IMR-90 (cell line): ENCODE results near the gene PROCA1. TPM values are rescaled to one million over a fixed set of nuclear protein-coding genes. Genes with fewer than 3 reads are reported as not detected.

Experiments used
- ATAC-seq: fragments of 200-7000 bp; cut with Tn5 transposase; 2 replicates; pipeline ENCODE4 v1.9.1; 2020; ENCODE audit warnings: low read depth, mild to moderate bottlenecking, moderate library complexity
- BruUV-seq: library from RNA; stranded (reverse); fragments of 400-500 nt; replicated peaks from 2 replicates; lab custom pipeline; 2021; lab: Mats Ljungman, UMichigan
- CTCF ChIA-PET: fragments of 300-600 bp; formaldehyde crosslinking; extraction: SDS; loops from one replicate; lab custom pipeline; 2021; ENCODE audit warnings: antibody characterized with exemption; lab: Yijun Ruan, JAX
- POLR2A ChIA-PET: fragments of 300-600 bp; sonication (Branson Sonifier 250); formaldehyde crosslinking; loops from one replicate; lab custom pipeline; 2022; ENCODE audit warnings: antibody characterized with exemption; ENCODE audit not compliant: unreplicated experiment; lab: Charles Lee
- DNase-seq: peaks from one replicate; pipeline ENCODE4 v3.0.0; 2013
- H2AFZ ChIP-seq: replicated peaks from 2 replicates; pipeline ENCODE3; 2013; ENCODE audit warnings: low read length, mild to moderate bottlenecking; ENCODE audit not compliant: poor library complexity
- H2AK5ac ChIP-seq: 2 replicates; pipeline ENCODE4 v1.6.1; 2013; ENCODE audit warnings: low read depth, low read length, inconsistent platforms
- H2AK9ac ChIP-seq: replicated peaks from 2 replicates; pipeline ENCODE3; 2013; ENCODE audit warnings: mild to moderate bottlenecking, low read depth, low read length, moderate library complexity; ENCODE audit not compliant: poor library complexity
- H2BK120ac ChIP-seq: 2 replicates; pipeline ENCODE4 v1.6.1; 2013; ENCODE audit warnings: low read depth, low read length, inconsistent platforms
- H2BK15ac ChIP-seq: 3 replicates; pipeline ENCODE4 v1.6.1; 2013; ENCODE audit warnings: low read depth, low read length, inconsistent platforms
- H2BK20ac ChIP-seq: 2 replicates; pipeline ENCODE4 v1.6.1; 2013; ENCODE audit warnings: low read depth, mild to moderate bottlenecking, inconsistent platforms, low read length, moderate library complexity
- H2BK5ac ChIP-seq: 2 replicates; pipeline ENCODE4 v1.6.1; 2013; ENCODE audit warnings: mild to moderate bottlenecking, low read depth, low read length, inconsistent platforms; ENCODE audit not compliant: poor library complexity, severe bottlenecking
- H3K14ac ChIP-seq: replicated peaks from 2 replicates; pipeline ENCODE4 v1.6.1; 2013; ENCODE audit warnings: low read depth, low read length, inconsistent platforms
- H3K18ac ChIP-seq: 2 replicates; pipeline ENCODE4 v1.6.1; 2013; ENCODE audit warnings: low read depth, low read length, control low read depth
- H3K23ac ChIP-seq: 2 replicates; pipeline ENCODE4 v1.6.1; 2013; ENCODE audit warnings: low read depth, low read length, inconsistent platforms
- H3K27ac ChIP-seq: 2 replicates; pipeline ENCODE4 v1.5.1; 2013; ENCODE audit warnings: mild to moderate bottlenecking, control low read depth, low read length; ENCODE audit not compliant: insufficient read depth
- H3K27me3 ChIP-seq: 2 replicates; pipeline ENCODE4 v1.6.1; 2013; ENCODE audit warnings: low read length; ENCODE audit not compliant: control insufficient read depth, insufficient read depth
- H3K36me3 ChIP-seq: 2 replicates; pipeline ENCODE4 v1.6.1; 2013; ENCODE audit warnings: low read length, mixed read lengths; ENCODE audit not compliant: control insufficient read depth, insufficient read depth
- H3K4ac ChIP-seq: 2 replicates; pipeline ENCODE4 v1.6.1; 2013; ENCODE audit warnings: low read depth, low read length, inconsistent platforms
- H3K4me1 ChIP-seq: 2 replicates; pipeline ENCODE4 v1.6.1; 2013; ENCODE audit warnings: low read length, mixed read lengths; ENCODE audit not compliant: control insufficient read depth, insufficient read depth
- H3K4me2 ChIP-seq: 2 replicates; pipeline ENCODE4 v1.6.1; 2013; ENCODE audit warnings: low read depth, mild to moderate bottlenecking, control low read depth, low read length, moderate library complexity
- H3K4me3 ChIP-seq: 2 replicates; pipeline ENCODE4 v1.5.1; 2013; ENCODE audit warnings: low read depth, mild to moderate bottlenecking, control low read depth, low read length, moderate library complexity; ENCODE audit not compliant: insufficient read depth
- H3K56ac ChIP-seq: 2 replicates; pipeline ENCODE4 v1.6.1; 2013; ENCODE audit warnings: low read length, inconsistent platforms; ENCODE audit not compliant: insufficient read depth; ENCODE audit errors: extremely low read depth
- H3K79me1 ChIP-seq, 2 experiments: 2 replicates each; pipeline ENCODE4 v1.6.1; 2013; ENCODE audit warnings: low read length in 2 of 2, inconsistent platforms in 1 of 2, low read depth in 1 of 2
- H3K9ac ChIP-seq: 2 replicates; pipeline ENCODE4 v1.6.1; 2013; ENCODE audit warnings: low read depth, low read length, control low read depth
- H3K9me1 ChIP-seq: 2 replicates; pipeline ENCODE4 v1.6.1; 2013; ENCODE audit warnings: low read length, inconsistent platforms; ENCODE audit not compliant: insufficient read depth
- H3K9me3 ChIP-seq: 2 replicates; pipeline ENCODE4 v1.6.1; 2013; ENCODE audit warnings: low read length; ENCODE audit not compliant: control insufficient read depth, insufficient read depth
- H4K20me1 ChIP-seq: 2 replicates; pipeline ENCODE4 v1.6.1; 2013; ENCODE audit warnings: low read length, inconsistent platforms; ENCODE audit not compliant: insufficient read depth
- H4K5ac ChIP-seq: 2 replicates; pipeline ENCODE4 v1.6.1; 2013; ENCODE audit warnings: mild to moderate bottlenecking, low read depth, low read length, control low read depth
- H4K8ac ChIP-seq, 2 experiments: 2 replicates each; pipeline ENCODE4 v1.6.1; 2013; ENCODE audit warnings: low read depth in 2 of 2, low read length in 2 of 2, control low read depth in 1 of 2, inconsistent platforms in 1 of 2
- H4K91ac ChIP-seq: 2 replicates; pipeline ENCODE4 v1.6.1; 2013; ENCODE audit warnings: low read depth, low read length, inconsistent platforms; ENCODE audit not compliant: insufficient read depth
- BHLHE40 ChIP-seq: fragments of 150-350 bp; IDR thresholded peaks from 2 replicates; pipeline ENCODE4 v1.6.1; 2016; ENCODE audit warnings: mild to moderate bottlenecking, low read depth, low read length
- CHD1 ChIP-seq: IDR thresholded peaks from 2 replicates; pipeline ENCODE4 v1.6.1; 2012; ENCODE audit warnings: low read depth, low read length, improper control_type of control experiment
- CTCF ChIP-seq: conservative IDR thresholded peaks from 2 replicates; pipeline ENCODE4 v1.5.1; 2012; ENCODE audit warnings: mild to moderate bottlenecking, low read depth, low read length, improper control_type of control experiment
- ELK1 ChIP-seq: fragments of 150-350 bp; IDR thresholded peaks from 2 replicates; pipeline ENCODE4 v1.6.1; 2016; ENCODE audit warnings: low read depth, mild to moderate bottlenecking, low read length, moderate library complexity, borderline replicate concordance
- MAZ ChIP-seq: IDR thresholded peaks from 2 replicates; pipeline ENCODE4 v1.6.1; 2012; ENCODE audit warnings: low read depth, mild to moderate bottlenecking, low read length, improper control_type of control experiment, moderate library complexity, borderline replicate concordance
- MXI1 ChIP-seq: IDR thresholded peaks from 2 replicates; pipeline ENCODE4 v1.6.1; 2012; ENCODE audit warnings: low read depth, mild to moderate bottlenecking, low read length, moderate library complexity, borderline replicate concordance
- NFE2L2 ChIP-seq: fragments of 150-350 bp; IDR thresholded peaks from 2 replicates; pipeline ENCODE4 v1.6.1; 2016; ENCODE audit warnings: low read depth, mild to moderate bottlenecking, low read length
- POLR2A ChIP-seq: IDR thresholded peaks from 2 replicates; pipeline ENCODE4 v1.6.1; 2012; ENCODE audit warnings: mild to moderate bottlenecking, low read depth, low read length
- RAD21 ChIP-seq: IDR thresholded peaks from 2 replicates; pipeline ENCODE4 v1.6.1; 2012; ENCODE audit warnings: low read length, improper control_type of control experiment
- RFX5 ChIP-seq: IDR thresholded peaks from 2 replicates; pipeline ENCODE4 v1.8.0; 2012; ENCODE audit warnings: low read depth, mild to moderate bottlenecking, low read length, moderate library complexity
- SMC3 ChIP-seq: fragments of 150-350 bp; IDR thresholded peaks from 2 replicates; pipeline ENCODE4 v1.6.1; 2016; ENCODE audit warnings: low read depth, mild to moderate bottlenecking, antibody characterized with exemption, low read length, moderate library complexity
- WGBS, 2 experiments: methylation state at CpG; one replicate each; pipeline versions ENCODE4 v1.1.5 to v1.1.7; 2013; ENCODE audit warnings: missing lambda C conversion rate in 2 of 2; ENCODE audit not compliant: insufficient read length in 1 of 2; ENCODE audit errors: extremely low coverage in 2 of 2; 5-methylcytosine and 5-hydroxymethylcytosine counted together
- dilution Hi-C: fragments of 300-500 bp; cut with HindIII; formaldehyde crosslinking; loops from one replicate; pipeline ENCODE4 v1.14.3; 2018; ENCODE audit warnings: low sequenced_read_pairs; ENCODE audit not compliant: unreplicated experiment
- in situ Hi-C: fragments of 300-500 bp; cut with MboI; formaldehyde crosslinking; loops from 3 replicates; pipeline ENCODE4 v1.14.3; 2019; ENCODE audit warnings: low sequenced_read_pairs, inconsistent platforms, mixed read lengths
- intact Hi-C: fragments of 100-400 bp; cut with micrococcal nuclease; formaldehyde crosslinking; loops from 2 replicates; pipeline ENCODE4 v1.10.0; 2022
- polyA plus RNA-seq, 3 experiments: library from polyadenylated mRNA; depleted of rRNA; stranded (reverse); fragments of >200 nt; gene quantifications; 2 replicates each; pipeline ENCODE4 v1.2.3, GENCODE V29; 2012; ENCODE audit warnings: low replicate concordance in 1 of 3
- total RNA-seq: library from RNA; depleted of rRNA; stranded (reverse); fragments of >200 nt; gene quantifications from 2 replicates; pipeline ENCODE4 v1.2.3, GENCODE V29; 2012

Gene PROCA1
- total and polyA plus RNA-seq, 2 of the 4 experiments (the other 2 are of a cell fraction) = 0.36 to 1.7 TPM

DNA sequence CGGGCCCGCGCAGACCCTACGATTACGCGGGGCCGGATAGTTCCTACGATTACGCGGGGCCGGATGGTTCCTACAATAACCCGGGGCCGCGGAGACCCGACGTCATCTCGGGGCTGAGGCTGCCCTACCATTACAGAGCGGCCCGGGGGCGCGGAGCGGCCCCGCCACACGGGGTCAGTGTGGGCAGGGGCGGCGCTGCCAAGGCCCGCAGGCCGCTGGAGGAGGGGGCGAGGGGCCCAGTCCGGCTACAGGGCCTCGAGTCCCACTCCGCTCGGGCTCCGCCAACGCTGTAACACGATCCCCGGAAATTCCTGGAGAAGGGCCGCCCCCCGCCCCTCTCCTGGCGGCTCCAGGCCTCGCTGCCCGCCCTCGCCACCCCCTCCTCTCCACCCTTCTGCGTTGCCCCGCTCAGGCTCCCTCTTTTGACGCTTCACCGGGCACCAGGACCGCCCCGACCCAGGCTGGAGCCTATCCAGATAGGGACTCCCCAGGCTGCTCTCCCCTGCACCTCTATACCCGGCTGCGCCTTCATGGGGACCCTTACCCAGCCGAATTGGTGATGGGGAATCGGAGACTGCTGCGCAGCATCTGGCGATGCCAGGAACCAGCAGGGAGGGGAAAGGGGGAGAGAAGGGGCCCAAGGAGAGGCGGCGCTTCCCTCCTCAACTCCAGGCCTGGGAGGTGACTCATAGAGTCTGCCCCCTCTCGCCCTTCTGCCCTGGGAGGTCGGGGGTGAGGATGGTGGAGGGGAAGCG, 6.1 kb upstream of the PROCA1 start, which contains the start of gene RAB34 (continued):
- TF ChIP-seq RAD21 (0 out of 2 replicates have a peak, but pooled peaks have one; percentile 17), CHD1 (peak; percentile 8; the same call in 1 of the 2 replicates)

DNA sequence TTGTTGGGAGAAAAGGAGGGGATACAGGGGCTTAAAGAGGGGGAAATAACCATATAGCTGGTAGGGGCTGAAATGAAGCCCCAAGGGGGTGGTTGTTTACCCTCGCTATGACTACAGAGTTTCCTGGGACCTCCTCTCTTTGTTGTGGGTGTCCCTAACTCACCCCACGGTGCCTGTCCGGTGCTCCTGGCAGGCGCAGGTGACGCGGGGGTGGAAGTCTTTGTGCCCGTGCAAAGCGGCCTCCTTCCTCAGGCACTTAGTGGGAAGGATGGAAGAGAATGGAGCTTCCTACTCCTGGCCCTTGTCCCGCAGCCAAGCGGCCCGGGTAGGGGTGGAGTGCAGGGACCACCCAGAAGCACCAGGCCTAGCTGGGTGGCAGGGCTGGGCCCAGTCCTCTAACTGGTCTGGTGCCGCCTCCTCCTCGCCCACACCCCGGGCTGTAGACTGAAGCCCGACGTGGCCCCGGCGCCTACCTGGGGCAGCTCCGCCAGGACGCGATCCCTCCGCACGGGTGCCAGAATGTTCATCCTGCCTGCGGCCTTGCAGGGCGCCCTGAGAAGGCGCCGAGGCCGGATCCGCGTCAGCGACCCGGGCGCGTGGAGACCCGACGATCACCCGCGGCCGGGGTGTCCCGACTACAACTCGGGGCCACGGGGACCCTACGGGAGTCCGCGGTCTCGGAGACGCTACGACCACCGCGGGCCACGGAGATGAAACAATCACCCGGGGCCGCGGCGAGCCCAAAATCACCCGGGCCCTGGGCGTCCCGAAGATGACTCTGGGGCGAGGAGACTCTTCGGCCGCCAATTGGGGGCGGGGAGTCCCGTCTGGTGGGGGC, 5.3 kb upstream of the PROCA1 start:
- Histone ChIP-seq H2BK5ac (peak overlapping the region; percentile 99), H3K4me1 (peaks cover 16% of the 10 kb centered on the region), H3K23ac (peak overlapping the region; percentile 42), H3K4me3 (peak overlapping the region; percentile 80), H3K14ac (peak overlapping the region; percentile 85), H3K4me2 (peak overlapping the region; percentile 97), H3K4ac (peak overlapping the region; percentile 95), H3K9me3 (no peaks in the 10 kb centered on the region), H3K18ac (peak overlapping the region; percentile 67), H2AK9ac (peak overlapping the region; percentile 99), H2BK120ac (peak overlapping the region; percentile 58), H3K27me3 (no peaks in the 10 kb centered on the region), H2BK20ac (no peak overlapping the region), H3K79me1 (peaks cover 3 to 60% of the 10 kb centered on the region in 2 experiments; a peak in 2 of 4 replicates), H2BK15ac (no peak overlapping the region), H4K8ac (peak overlapping the region; percentile 65 to 94), H3K9ac (peak overlapping the region; percentile 96), H2AK5ac (peak overlapping the region; percentile 35), H4K5ac (peak overlapping the region; percentile 49), H3K27ac (peak overlapping the region; percentile 98), H4K20me1 (peaks cover 37% of the 10 kb centered on the region), H2AFZ (peak overlapping the region; percentile 83), H3K56ac (peak overlapping the region; percentile 73), H4K91ac (peak overlapping the region; percentile 64), H3K9me1 (peaks cover 23% of the 10 kb centered on the region; the same call in 1 of the 2 replicates), H3K36me3 (peaks cover 41% of the 10 kb centered on the region)
- CTCF ChIA-PET = no interaction called here
- DNase-seq = peak; percentile 19
- dilution Hi-C loops (no loop called here), in situ Hi-C loops (no loop called here), intact Hi-C loops (no loop called here)
- POLR2A ChIA-PET = interaction anchor here (0.5 kb wide), 1 partner anchor 199 kb away, joined by 3 read pairs; no protein-coding TSS in a partner anchor
- BruUV-seq = no TSS peak
- WGBS, 2 experiments = 0% methylated on average over 40 of the region's 63 CpGs; no CpG with 5 or more reads in 1 of the 2 experiments
- peak; percentile 0 for ATAC-seq
- TF ChIP-seq BHLHE40 (no peak), NFE2L2 (no peak), POLR2A (no peak), SMC3 (no peak), ELK1 (no peak), CTCF (no peak), CHD1 (no peak), MXI1 (no peak), RAD21 (no peak), MAZ (no peak), RFX5 (no peak)
